Measurements from ENCODE around the gene CCL26. TPM values are rescaled to one million over a fixed set of nuclear protein-coding genes. Genes with fewer than 3 reads are reported as not detected.

Gene CCL26
- total and polyA plus RNA-seq, 2 donors (not counting 3 experiments of a cell fraction or from before 2014, with no cell fraction given): not detected

GRCh38 chr7:75795831-75796285, 23.8 kb upstream of the CCL26 start:
- TF ChIP-seq POLR2AphosphoS5 (IDR thresholded peaks at IDR 0.05; ENCODE audit: insufficient read depth, low read depth, low read length) (no peak), GATA2 (IDR thresholded peaks at IDR 0.05; ENCODE audit: insufficient read depth, insufficient read length, low read depth, low read length) (no peak), FOS (IDR thresholded peaks at IDR 0.05; ENCODE audit: borderline replicate concordance, insufficient read depth, low read length) (no peak), EZH2 (IDR thresholded peaks at IDR 0.05; ENCODE audit: borderline replicate concordance, low read depth, low read length, severe bottlenecking) (no peak), CTCF (IDR thresholded peaks at IDR 0.05; ENCODE audit: extremely low read depth in 1 of 2, insufficient read depth in 1 of 2, low read depth in 1 of 2, low read length in 2 of 2) (no peak), JUN (IDR thresholded peaks at IDR 0.05; ENCODE audit: borderline replicate concordance, insufficient read depth, insufficient read length, low read depth) (no peak), POLR2A (IDR thresholded peaks at IDR 0.05; ENCODE audit: low read depth, low read length) (no peak), MYC (IDR thresholded peaks at IDR 0.05; ENCODE audit: low read depth, low read length) (no peak)
- TF ChIP-seq, protein P1, sequence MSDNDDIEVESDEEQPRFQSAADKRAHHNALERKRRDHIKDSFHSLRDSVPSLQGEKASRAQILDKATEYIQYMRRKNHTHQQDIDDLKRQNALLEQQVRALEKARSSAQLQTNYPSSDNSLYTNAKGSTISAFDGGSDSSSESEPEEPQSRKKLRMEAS (IDR thresholded peaks at IDR 0.05; ENCODE audit: insufficient read depth, insufficient read length): no peak
- H2AFZ ChIP-seq (ENCODE audit: low read depth, low read length): no peak overlapping the region
- POLR2A ChIA-PET: no interaction called here
- H3K9ac ChIP-seq (replicated peaks; ENCODE audit: extremely low read depth, insufficient read depth, low read length): no peak overlapping the region
- H3K36me3 ChIP-seq (ENCODE audit: control insufficient read depth in 2 of 2, extremely low read depth in 1 of 2, insufficient read depth in 2 of 2, low read length in 2 of 2): no peaks in the 10 kb centered on the region
- no peaks in the 10 kb centered on the region for H3K4me1 ChIP-seq (ENCODE audit: control insufficient read depth, extremely low read depth, insufficient read depth, low read length)
- H4K20me1 ChIP-seq (replicated peaks; ENCODE audit: control insufficient read depth, extremely low read depth, insufficient read depth, low read length): no peaks in the 10 kb centered on the region
- no peaks in the 10 kb centered on the region for H3K9me3 ChIP-seq (replicated peaks; ENCODE audit: control insufficient read depth, insufficient read depth, low read length)
- no peaks in the 10 kb centered on the region for H3K9me1 ChIP-seq (replicated peaks; ENCODE audit: control insufficient read depth, extremely low read depth, insufficient read depth, low read length)
- no peak overlapping the region for H3K4me2 ChIP-seq (ENCODE audit: insufficient read depth, low read length)
- CTCF ChIA-PET: no interaction called here
- BruUV-seq (replicated peaks): no TSS peak
- DNase-seq (ENCODE audit: low read depth, low spot score) (no peak), FAIRE-seq (no peak)
- dilution Hi-C loops (cut with MboI; ENCODE audit: extremely low pct_ligation_motif_present, low sequenced_read_pairs): no loop called here
- no peak overlapping the region for H3K27ac ChIP-seq (ENCODE audit: insufficient read depth, low read depth, low read length)
- intact Hi-C loops (cut with micrococcal nuclease): no loop called here
- H3K27me3 ChIP-seq (ENCODE audit: control insufficient read depth in 2 of 2, insufficient read depth in 2 of 2, low read length in 2 of 2): peaks cover 2 to 4% of the 10 kb centered on the region in 2 experiments
- H3K4me3 ChIP-seq (replicated peaks in 1 of 3; ENCODE audit: insufficient read depth in 1 of 3, low read depth in 1 of 3, low read length in 3 of 3): no peak overlapping the region
- no peaks in the 10 kb centered on the region for H3K79me2 ChIP-seq (ENCODE audit: control insufficient read depth, insufficient read depth, low read length)

Measured in endothelial cell of umbilical vein (primary cell).